Ovary (tissue), 9 donors: ENCODE results near the gene ANTXR2. TPM values are rescaled to one million over a fixed set of nuclear protein-coding genes. Genes with fewer than 3 reads are reported as not detected.

Experiments used
- DNase-seq, 5 donors: peaks; one replicate each; pipeline ENCODE4 v3.0.0-alpha.2; 2019 to 2020
- H3K27ac ChIP-seq, 2 donors: fragments of 200-600 bp; one replicate each; pipeline versions ENCODE4 v1.5.1 to v1.8.0; 2019 to 2022
- H3K27me3 ChIP-seq: fragments of 200-600 bp; one replicate; pipeline ENCODE4 v1.8.0; 2022
- H3K36me3 ChIP-seq: fragments of 200-600 bp; sonication (generic); one replicate; pipeline ENCODE4 v1.5.1; 2019
- H3K4me1 ChIP-seq: one replicate; pipeline ENCODE4 v1.8.1; 2013; ENCODE audit warnings: mild to moderate bottlenecking, moderate library complexity; ENCODE audit not compliant: insufficient read depth
- H3K4me3 ChIP-seq: fragments of 200-600 bp; sonication (generic); one replicate; pipeline ENCODE4 v1.5.1; 2017
- H3K9me3 ChIP-seq, 2 donors: fragments of 200-600 bp in 1 of 2; sonication (generic) in 1 of 2; one replicate each; pipeline versions ENCODE4 v1.5.1 to v1.8.1; 2013 to 2019; ENCODE audit warnings: mild to moderate bottlenecking in 1 of 2, moderate library complexity in 1 of 2
- CTCF ChIP-seq, 3 donors: fragments of 450-650 bp in 2 of 3; fragments of 200-600 bp in 1 of 3; IDR thresholded peaks; one replicate each; pipeline versions ENCODE4 v1.5.1 to v1.8.0; 2016 to 2022; ENCODE audit warnings: antibody characterized with exemption in 3 of 3, mild to moderate bottlenecking in 1 of 3
- EP300 ChIP-seq: sonication (generic); formaldehyde crosslinking; IDR thresholded peaks from one replicate; pipeline ENCODE4 v1.6.1; 2017; ENCODE audit warnings: antibody characterized with exemption
- POLR2A ChIP-seq: fragments of 450-650 bp; IDR thresholded peaks from one replicate; pipeline ENCODE4 v1.6.1; 2017; ENCODE audit warnings: antibody characterized with exemption, mild to moderate bottlenecking, moderate library complexity
- whole genome bisulfite sequencing, 3 donors: extraction: QIAGEN DNeasy Blood & Tissue Kit in 1 of 3; methylation state at CpG; one replicate each; pipeline versions ENCODE4 v1.1.5 to v1.1.7; 2013 to 2017; 5-methylcytosine and 5-hydroxymethylcytosine counted together
- intact Hi-C, 4 donors: fragments of 100-400 bp; cut with DNase I; formaldehyde crosslinking; loops; one replicate each; pipeline versions ENCODE4 v1.11.0 to v1.15.1; 2022 to 2023
- polyA plus RNA-seq, 2 donors: library from polyadenylated mRNA; stranded (reverse); fragments of 200-250 nt in 1 of 2; fragments of 350-450 nt in 1 of 2; fragmentation: Illumina TruSeq in 1 of 2; extraction: RNeasy Lipid Tissue Mini Kit (QIAGEN cat#74804) in 1 of 2; gene quantifications; one replicate each; pipeline ENCODE4 v1.2.3, GENCODE V29; 2013 to 2014
- total RNA-seq, 7 donors: library from RNA; depleted of rRNA in 2 of 7; stranded (reverse); fragments of >200 nt in 2 of 7; fragmentation: NEBNext Ultra II Directional in 3 of 7; extraction: Animal tissue kit (Norgen Biotek cat#: 25700) in 3 of 7; gene quantifications; one replicate each; pipeline versions ENCODE4 v1.1.0 to v1.2.4, GENCODE V29; 2016 to 2023
- donor health status: DM: no; HTN: no; CAD: no; lungs with moderate emphysema.
- donor health status: DM: no; HTN: no; CAD: no.
- donor health status: Bipolar disorder and iron deficiency.
- donor health status: DM: yes; HTN: yes; CAD: no.
- donor health status: DM: no; HTN: no; CAD: no.
- donor health status: DM: yes; HTN: yes; CAD: no.

ANTXR2 gene
- total and polyA plus RNA-seq, 9 donors, result 64.4 to 231 (median 88.7) TPM

GRCh38 chr4:80053140-80053910 lies 19.7 kb downstream of the ANTXR2 start:
- no peaks in the 10 kb centered on the region for H3K9me3 ChIP-seq
- no peaks in the 10 kb centered on the region for H3K27me3 ChIP-seq
- H3K36me3 ChIP-seq, result no peaks in the 10 kb centered on the region
- H3K4me1 ChIP-seq, result peaks cover 2% of the 10 kb centered on the region
- no peak for TF ChIP-seq POLR2A
- WGBS, 3 donors, result 37 to 57% (median 52%) methylated on average over 1 of the region's 1 CpG
- intact Hi-C loops, result no loop called here
- no peak overlapping the region for H3K4me3 ChIP-seq
- no peak overlapping the region for H3K27ac ChIP-seq
- no peak for DNase-seq

- WGBS, 3 donors, result 64 to 90% (median 71%) methylated on average over 7 of the region's 7 CpGs
- TF ChIP-seq POLR2A, result no peak
- peak; percentile 34 for TF ChIP-seq EP300
- intact Hi-C loops, result no loop called here
- Histone ChIP-seq H3K4me1 (peaks cover 2% of the 10 kb centered on the region), H3K4me3 (no peak overlapping the region), H3K9me3 (no peaks in the 10 kb centered on the region), H3K27ac (no peak overlapping the region), H3K36me3 (no peaks in the 10 kb centered on the region), H3K27me3 (no peaks in the 10 kb centered on the region)
- DNase-seq, result peak in 1 of 5 donors; percentile 30
Observed at GRCh38 chr4:80049813-80050534, 23.1 kb downstream of the ANTXR2 start.

GRCh38 chr4:80049402-80049801 lies 23.6 kb downstream of the ANTXR2 start:
- Histone ChIP-seq H3K9me3 (no peaks in the 10 kb centered on the region), H3K27me3 (no peaks in the 10 kb centered on the region), H3K36me3 (no peaks in the 10 kb centered on the region), H3K27ac (no peak overlapping the region), H3K4me3 (no peak overlapping the region), H3K4me1 (peaks cover 2% of the 10 kb centered on the region)
- intact Hi-C loops, result no loop called here
- DNase-seq, result no peak
- no peak for TF ChIP-seq EP300
- TF ChIP-seq CTCF (IDR thresholded peaks at IDR 0.05), result no peak
- TF ChIP-seq POLR2A, result no peak

- Histone ChIP-seq H3K27me3 (no peaks in the 10 kb centered on the region), H3K4me3 (no peak overlapping the region), H3K27ac (peak overlapping the region in 1 of 2 donors; percentile 40), H3K4me1 (peaks cover 5% of the 10 kb centered on the region), H3K9me3 (no peaks in the 10 kb centered on the region), H3K36me3 (no peaks in the 10 kb centered on the region)
- DNase-seq, result no peak
- TF ChIP-seq CTCF (IDR thresholded peaks at IDR 0.05) (no peak), POLR2A (no peak), EP300 (no peak)
- intact Hi-C loops, result no loop called here
Observed at GRCh38 chr4:80045786-80046185, 27.2 kb downstream of the ANTXR2 start.

- intact Hi-C loops, result no loop called here
- H3K9me3 ChIP-seq, result no peaks in the 10 kb centered on the region
- H3K36me3 ChIP-seq, result no peaks in the 10 kb centered on the region
- peak overlapping the region in 1 of 2 donors; percentile 55 for H3K27ac ChIP-seq
- DNase-seq, result peak; percentile 21 to 59 (median 39)
- H3K4me3 ChIP-seq, result no peak overlapping the region
- TF ChIP-seq CTCF (IDR thresholded peaks at IDR 0.05), result no peak
- TF ChIP-seq POLR2A, result no peak
- TF ChIP-seq EP300, result no peak
- H3K27me3 ChIP-seq, result no peaks in the 10 kb centered on the region
- H3K4me1 ChIP-seq, result peaks cover 3% of the 10 kb centered on the region
- 6 to 17% (median 12%) methylated on average over 3 of the region's 3 CpGs for WGBS, 3 donors
Observed at GRCh38 chr4:80043541-80043940, 29.5 kb downstream of the ANTXR2 start.
